ENCODE data around the gene CLDN7.
A peak's percentile ranks its signal among the peaks of the same experiment; 100 is the strongest.

Gene CLDN7

DNA sequence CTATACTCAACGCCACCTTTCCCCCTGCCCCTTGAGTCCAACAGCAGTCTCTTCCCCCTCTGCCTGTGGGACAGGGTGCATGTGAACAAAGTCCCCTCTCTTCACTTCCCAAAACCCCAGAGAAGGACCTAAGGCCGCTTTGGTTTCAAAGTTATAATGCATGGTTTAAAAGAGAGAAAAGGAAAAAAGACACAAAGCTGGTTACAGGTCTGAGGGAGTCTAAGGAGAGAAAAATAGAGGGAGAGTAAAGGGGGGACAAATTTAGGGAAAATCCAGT, 18.9 kb downstream of the CLDN7 start:
- TF ChIP-seq, protein P1, sequence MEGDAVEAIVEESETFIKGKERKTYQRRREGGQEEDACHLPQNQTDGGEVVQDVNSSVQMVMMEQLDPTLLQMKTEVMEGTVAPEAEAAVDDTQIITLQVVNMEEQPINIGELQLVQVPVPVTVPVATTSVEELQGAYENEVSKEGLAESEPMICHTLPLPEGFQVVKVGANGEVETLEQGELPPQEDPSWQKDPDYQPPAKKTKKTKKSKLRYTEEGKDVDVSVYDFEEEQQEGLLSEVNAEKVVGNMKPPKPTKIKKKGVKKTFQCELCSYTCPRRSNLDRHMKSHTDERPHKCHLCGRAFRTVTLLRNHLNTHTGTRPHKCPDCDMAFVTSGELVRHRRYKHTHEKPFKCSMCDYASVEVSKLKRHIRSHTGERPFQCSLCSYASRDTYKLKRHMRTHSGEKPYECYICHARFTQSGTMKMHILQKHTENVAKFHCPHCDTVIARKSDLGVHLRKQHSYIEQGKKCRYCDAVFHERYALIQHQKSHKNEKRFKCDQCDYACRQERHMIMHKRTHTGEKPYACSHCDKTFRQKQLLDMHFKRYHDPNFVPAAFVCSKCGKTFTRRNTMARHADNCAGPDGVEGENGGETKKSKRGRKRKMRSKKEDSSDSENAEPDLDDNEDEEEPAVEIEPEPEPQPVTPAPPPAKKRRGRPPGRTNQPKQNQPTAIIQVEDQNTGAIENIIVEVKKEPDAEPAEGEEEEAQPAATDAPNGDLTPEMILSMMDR (IDR thresholded peaks at IDR 0.05), result no peak
- Histone ChIP-seq H3K9me3 (no peaks in the 10 kb centered on the region), H3K27me3 (no peaks in the 10 kb centered on the region), H3K27ac (peak overlapping the region; percentile 95 to 97), H3K4me3 (peak overlapping the region; percentile 73 to 77), H3K4me1 (peaks cover 0 to 32% (median 25%) of the 10 kb centered on the region in 4 donors), H3K36me3 (peaks cover 25 to 46% (median 45%) of the 10 kb centered on the region in 3 donors)
- DNase-seq, result no peak
- intact Hi-C loops (cut with DNase I; ENCODE audit: low total_unique reads), result no loop called here

DNA sequence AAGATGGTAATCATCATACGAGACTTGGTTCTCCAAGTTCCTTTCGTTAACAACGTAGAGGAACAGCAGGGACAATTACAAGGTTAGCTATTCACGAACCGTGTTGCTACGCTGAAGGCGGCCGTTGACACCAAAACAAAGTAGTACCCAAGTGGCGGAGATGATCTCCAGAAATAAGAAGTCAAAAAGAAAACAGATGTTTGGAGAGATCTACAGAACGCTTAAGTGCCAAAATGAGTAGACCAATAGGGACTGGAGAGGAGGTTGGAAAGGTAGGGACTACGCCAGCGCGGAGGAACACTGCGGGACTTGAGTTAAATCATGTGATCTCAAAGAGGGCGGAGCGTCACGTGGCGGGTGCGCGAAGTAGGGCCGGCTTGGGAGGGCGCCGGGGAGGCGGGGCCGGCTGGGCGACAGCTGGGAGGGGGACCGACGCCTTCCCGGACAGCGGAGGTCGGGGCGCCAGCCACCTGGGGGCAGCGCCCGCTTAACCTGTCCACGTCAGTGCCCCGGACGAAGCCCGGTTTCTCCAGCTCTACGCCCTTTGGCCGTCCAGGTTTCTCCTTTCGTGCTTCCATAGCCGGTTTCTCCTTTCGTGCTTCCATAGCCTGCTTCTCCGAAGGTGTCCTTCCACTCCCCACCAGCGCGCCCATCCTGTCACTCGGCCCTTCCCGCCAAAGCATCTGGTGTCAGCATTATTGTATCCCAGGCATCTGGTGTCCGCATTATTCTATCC, 19.4 kb downstream of the CLDN7 start:
- peak; percentile 95 to 97 for DNase-seq
- TF ChIP-seq, protein P1 (IDR thresholded peaks at IDR 0.05), result peak in 1 of 2 experiments; percentile 13
- peaks cover 25 to 46% (median 45%) of the 10 kb centered on the region in 3 donors for H3K36me3 ChIP-seq
- peak overlapping the region; percentile 95 to 97 for H3K27ac ChIP-seq
- peak overlapping the region; percentile 73 to 77 for H3K4me3 ChIP-seq
- no peaks in the 10 kb centered on the region for H3K9me3 ChIP-seq
- intact Hi-C loops (cut with DNase I; ENCODE audit: low total_unique reads), result no loop called here
- H3K27me3 ChIP-seq, result no peaks in the 10 kb centered on the region
- peaks cover 0 to 32% (median 23%) of the 10 kb centered on the region in 4 donors for H3K4me1 ChIP-seq

GRCh38 chr17:7241783-7242716, 20.2 kb downstream of the CLDN7 start, which contains the start of gene GABARAP:
Gene GABARAP (minus strand): TSS chr17:7242449. CDS start chr17:7242330, 119 bp downstream.
- peaks cover 0 to 39% (median 29%) of the 10 kb centered on the region in 4 donors for H3K4me1 ChIP-seq
- intact Hi-C loops (cut with DNase I; ENCODE audit: low total_unique reads), result no loop called here
- H3K36me3 ChIP-seq, result peaks cover 25 to 45% (median 43%) of the 10 kb centered on the region in 3 donors

GRCh38 chr17:7241090-7241733, 21.1 kb downstream of the CLDN7 start:
- H3K4me1 ChIP-seq, result peaks cover 0 to 43% (median 31%) of the 10 kb centered on the region in 4 donors
- H3K9me3 ChIP-seq, result no peaks in the 10 kb centered on the region
- H3K27ac ChIP-seq, result peak overlapping the region; percentile 95 to 97
- TF ChIP-seq, protein P1 (IDR thresholded peaks at IDR 0.05), result no peak
- no peaks in the 10 kb centered on the region for H3K27me3 ChIP-seq
- DNase-seq, result no peak
- peaks cover 18 to 44% (median 38%) of the 10 kb centered on the region in 3 donors for H3K36me3 ChIP-seq
- intact Hi-C loops (cut with DNase I; ENCODE audit: low total_unique reads), result no loop called here
- peak overlapping the region; percentile 73 to 77 for H3K4me3 ChIP-seq

More at GRCh38 chr17:7241783-7242716, 20.2 kb downstream of the CLDN7 start, which contains the start of gene GABARAP:
- H3K27ac ChIP-seq, result peak within 1 kb of the TSS; percentile 95 to 97
- TF ChIP-seq, protein P1 (IDR thresholded peaks at IDR 0.05), result no peak
- no peaks in the 10 kb centered on the region for H3K27me3 ChIP-seq
- peak; percentile 94 to 97 for DNase-seq
- H3K9me3 ChIP-seq, result no peaks in the 10 kb centered on the region
- H3K4me3 ChIP-seq, result peak within 1 kb of the TSS; percentile 73 to 77

DNA sequence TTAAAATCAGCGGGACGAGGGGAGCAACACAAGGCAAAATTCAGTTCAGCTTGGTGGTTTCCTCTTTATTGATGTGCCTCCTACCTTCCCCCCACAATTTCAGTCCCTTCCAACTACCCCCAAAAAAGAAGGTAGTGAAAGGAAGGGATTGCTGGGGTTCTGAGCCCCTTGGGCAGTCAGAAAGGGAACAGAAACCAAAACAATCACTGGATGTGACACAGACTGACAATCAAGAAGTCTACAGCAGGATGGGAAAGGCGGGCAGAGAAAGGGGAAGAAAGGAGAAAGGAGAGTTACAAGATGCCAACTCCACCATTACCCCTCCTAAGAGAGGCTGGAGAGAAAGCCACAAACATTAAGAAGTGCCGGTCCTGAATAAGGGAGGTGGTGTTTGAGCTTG, 21.9 kb downstream of the CLDN7 start:
- intact Hi-C loops (cut with DNase I; ENCODE audit: low total_unique reads), result no loop called here
- no peaks in the 10 kb centered on the region for H3K9me3 ChIP-seq
- H3K27ac ChIP-seq, result peak overlapping the region; percentile 95 to 97
- DNase-seq, result no peak
- peaks cover 12 to 44% (median 38%) of the 10 kb centered on the region in 3 donors for H3K36me3 ChIP-seq
- TF ChIP-seq, protein P1 (IDR thresholded peaks at IDR 0.05), result no peak
- no peaks in the 10 kb centered on the region for H3K27me3 ChIP-seq
- peak overlapping the region; percentile 73 to 77 for H3K4me3 ChIP-seq
- peaks cover 0 to 46% (median 31%) of the 10 kb centered on the region in 4 donors for H3K4me1 ChIP-seq

Data from tibial artery (tissue), 4 donors.